Lower leg skin (tissue), 4 donors: ENCODE data around the gene USP16. TPM values are rescaled to one million over a fixed set of nuclear protein-coding genes. Genes with fewer than 3 reads are reported as not detected.

Source experiments
- DNase-seq, 2 donors: peaks; one replicate each; pipeline ENCODE4 v3.0.0-alpha.2; 2019; ENCODE audit warnings: low spot score in 2 of 2
- H3K4me3 ChIP-seq: fragments of 200-600 bp; sonication (generic); 2 replicates; pipeline ENCODE4 v1.5.1; 2017; ENCODE audit warnings: mild to moderate bottlenecking, low read depth; ENCODE audit not compliant: poor library complexity, severe bottlenecking
- CTCF ChIP-seq, 3 donors: fragments of 450-650 bp; IDR thresholded peaks; one replicate each; pipeline ENCODE4 v1.5.1; 2016; ENCODE audit warnings: antibody characterized with exemption in 3 of 3, mild to moderate bottlenecking in 3 of 3, moderate library complexity in 2 of 3
- POLR2A ChIP-seq, 2 donors: fragments of 450-650 bp; IDR thresholded peaks; one replicate each; pipeline ENCODE4 v1.6.1; 2016 to 2017; ENCODE audit warnings: antibody characterized with exemption in 2 of 2, mild to moderate bottlenecking in 1 of 2, moderate library complexity in 1 of 2
- WGBS, 2 donors: methylation state at CpG; one replicate each; pipeline ENCODE4 v1.1.5; 2018; 5-methylcytosine and 5-hydroxymethylcytosine counted together
- intact Hi-C: fragments of 100-400 bp; cut with DNase I; formaldehyde crosslinking; loops from one replicate; pipeline ENCODE4 v1.15.0; 2023; ENCODE audit warnings: low total_unique reads
- total RNA-seq, 4 donors: library from RNA; depleted of rRNA; stranded (reverse); fragments of >200 nt; gene quantifications; one replicate each; pipeline ENCODE4 v1.1.0, GENCODE V29; 2016

Gene USP16
- total RNA-seq, 4 donors from 2014 or later: 21.3 to 25.8 (median 23.4) TPM

- no peak for TF ChIP-seq CTCF (IDR thresholded peaks at IDR 0.05)
- no peak for TF ChIP-seq POLR2A (IDR thresholded peaks at IDR 0.05)
- H3K4me3 ChIP-seq: no peak overlapping the region
- intact Hi-C loops: no loop called here
- WGBS, 2 donors: 52 to 71% methylated on average over 6 of the region's 6 CpGs
- no peak for DNase-seq
Measured at GRCh38 chr21:29080454-29080941, 56.0 kb downstream of the USP16 start.

- 81 to 89% methylated on average over 3 of the region's 3 CpGs for WGBS, 2 donors
- TF ChIP-seq CTCF (IDR thresholded peaks at IDR 0.05): no peak
- no peak for TF ChIP-seq POLR2A (IDR thresholded peaks at IDR 0.05)
- intact Hi-C loops: no loop called here
- DNase-seq: no peak
- no peak overlapping the region for H3K4me3 ChIP-seq
Measured at GRCh38 chr21:29082046-29082815, 57.8 kb downstream of the USP16 start.

GRCh38 chr21:29083306-29083705, 58.8 kb downstream of the USP16 start:
- WGBS, 2 donors: 94 to 96% methylated on average over 3 of the region's 3 CpGs
- DNase-seq: no peak
- intact Hi-C loops: no loop called here
- H3K4me3 ChIP-seq: no peak overlapping the region
- TF ChIP-seq CTCF (IDR thresholded peaks at IDR 0.05) (no peak), POLR2A (IDR thresholded peaks at IDR 0.05) (no peak)

GRCh38 chr21:29084372-29084771, 59.9 kb downstream of the USP16 start:
- DNase-seq: no peak
- intact Hi-C loops: no loop called here
- H3K4me3 ChIP-seq: no peak overlapping the region
- TF ChIP-seq POLR2A (IDR thresholded peaks at IDR 0.05): no peak
- no peak for TF ChIP-seq CTCF (IDR thresholded peaks at IDR 0.05)
- WGBS, 2 donors: 59 to 66% methylated on average over 2 of the region's 2 CpGs

GRCh38 chr21:29085106-29085752, 60.8 kb downstream of the USP16 start:
- TF ChIP-seq CTCF (IDR thresholded peaks at IDR 0.05) (no peak), POLR2A (IDR thresholded peaks at IDR 0.05) (no peak)
- H3K4me3 ChIP-seq: no peak overlapping the region
- no peak for DNase-seq
- intact Hi-C loops: no loop called here
- WGBS, 2 donors: 74 to 75% methylated on average over 8 of the region's 8 CpGs
